K562 (cell line): ENCODE results near the gene NDUFV3. TPM values are rescaled to one million over a fixed set of nuclear protein-coding genes. Genes with fewer than 3 reads are reported as not detected.

Experiments
- CTCFL ChIP-seq: IDR thresholded peaks from 2 replicates; pipeline ENCODE4 v1.6.1; 2011; ENCODE audit warnings: borderline replicate concordance, low read depth, mild to moderate bottlenecking, moderate library complexity, low read length; ENCODE audit not compliant: insufficient read depth, poor library complexity, severe bottlenecking
- HDAC2 ChIP-seq: fragments of 450-650 bp; IDR thresholded peaks from 2 replicates; pipeline ENCODE4 v1.6.1; 2016; ENCODE audit warnings: mild to moderate bottlenecking
- MGA ChIP-seq: fragments of 450-650 bp; IDR thresholded peaks from 2 replicates; pipeline ENCODE4 v1.6.1; 2016; ENCODE audit warnings: mild to moderate bottlenecking, moderate library complexity
- NR2F6 ChIP-seq: fragments of 450-650 bp; formaldehyde crosslinking; IDR thresholded peaks from 2 replicates; pipeline ENCODE4 v1.4.0; 2020; ENCODE audit warnings: mild to moderate bottlenecking
- NR4A1 ChIP-seq, 2 experiments: fragments of 250-450 bp in 1 of 2; fragments of 450-650 bp in 1 of 2; sonication (Bioruptor Pico) in 1 of 2; IDR thresholded peaks; 2 replicates each; pipeline versions ENCODE4 v1.4.0 to v1.6.1; 2016 to 2020; ENCODE audit warnings: mild to moderate bottlenecking in 2 of 2, missing compliant biosample characterization in 1 of 2, missing genetic modification characterization in 1 of 2, moderate library complexity in 1 of 2
- RBFOX2 ChIP-seq: fragments of 200-400 bp; formaldehyde crosslinking; IDR thresholded peaks from 2 replicates; pipeline ENCODE4 v1.6.1; 2017; ENCODE audit warnings: low read depth, mild to moderate bottlenecking, low read length, moderate library complexity
- ZNF3 ChIP-seq: fragments of 250-450 bp; sonication (Bioruptor Pico); IDR thresholded peaks from 2 replicates; pipeline ENCODE4 v1.5.0; 2021; ENCODE audit warnings: mild to moderate bottlenecking, moderate library complexity
- polyA plus RNA-seq, 8 experiments: library from polyadenylated mRNA; depleted of rRNA in 4 of 8; stranded (reverse) in 5 of 8; unstranded in 3 of 8; fragments of >200 nt; fragmentation: Nextera tagmentation in 2 of 8; fragmentation: Illumina TruSeq in 1 of 8; extraction: Ambion mirVana in 2 of 8; extraction: Trizol in 1 of 8; gene quantifications; 2 replicates each; pipeline versions ENCODE4 v1.2.1 to v1.2.3, GENCODE V29; 2011 to 2014; ENCODE audit warnings: inconsistent platforms in 1 of 8, missing spikeins in 1 of 8
- total RNA-seq, 7 experiments: library from RNA; depleted of rRNA in 6 of 7; stranded (reverse); fragments of >200 nt in 6 of 7; fragmentation: Illumina TruSeq in 2 of 7; extraction: Trizol in 2 of 7; gene quantifications; 2 replicates each; pipeline versions ENCODE4 v1.2.1 to v1.2.3, GENCODE V29; 2011 to 2021; ENCODE audit warnings: low replicate concordance in 1 of 7
- TF ChIP-seq, protein P1 (sequence below), 2 experiments: IDR thresholded peaks in 1 of 2; conservative IDR thresholded peaks in 1 of 2; 2 replicates each; pipeline ENCODE4 v1.6.1; 2016; ENCODE audit warnings: low read depth in 2 of 2, mild to moderate bottlenecking in 1 of 2, missing compliant biosample characterization in 1 of 2, missing genetic modification characterization in 1 of 2, moderate library complexity in 1 of 2

The NDUFV3 gene
- total and polyA plus RNA-seq, 9 of the 15 experiments (the other 6 are each of a cell fraction or from before 2014, with no cell fraction given) = 19.1 to 87.8 (median 74.3) TPM

GRCh38 chr21:42892931-42893755, at the start of gene NDUFV3 (continued):
- no peak for TF ChIP-seq MGA
- TF ChIP-seq HDAC2 = no peak; the same call in 1 of the 2 replicates
- no peak for TF ChIP-seq NR2F6 (CRISPR knock-in tag)
- TF ChIP-seq, protein P1, sequence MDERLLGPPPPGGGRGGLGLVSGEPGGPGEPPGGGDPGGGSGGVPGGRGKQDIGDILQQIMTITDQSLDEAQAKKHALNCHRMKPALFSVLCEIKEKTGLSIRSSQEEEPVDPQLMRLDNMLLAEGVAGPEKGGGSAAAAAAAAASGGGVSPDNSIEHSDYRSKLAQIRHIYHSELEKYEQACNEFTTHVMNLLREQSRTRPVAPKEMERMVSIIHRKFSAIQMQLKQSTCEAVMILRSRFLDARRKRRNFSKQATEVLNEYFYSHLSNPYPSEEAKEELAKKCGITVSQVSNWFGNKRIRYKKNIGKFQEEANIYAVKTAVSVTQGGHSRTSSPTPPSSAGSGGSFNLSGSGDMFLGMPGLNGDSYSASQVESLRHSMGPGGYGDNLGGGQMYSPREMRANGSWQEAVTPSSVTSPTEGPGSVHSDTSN (CRISPR knock-in tag; IDR thresholded peaks at IDR 0.05; ENCODE audit: low read depth) = peak; percentile 41
- TF ChIP-seq, protein P1 (tag; conservative IDR thresholded peaks at IDR 0.05; ENCODE audit: low read depth) = no peak
- no peak for TF ChIP-seq ZNF3 (CRISPR knock-in tag)
- TF ChIP-seq RBFOX2 = peak; percentile 100
- TF ChIP-seq CTCFL = peak; percentile 15
- TF ChIP-seq NR4A1 (CRISPR knock-in tag; IDR thresholded peaks at IDR 0.05) = peak; percentile 84
- TF ChIP-seq NR4A1 (tag; IDR thresholded peaks at IDR 0.05) = 0 out of 2 replicates have a peak, but pooled peaks have one; percentile 26
